PFSK-1 (cell line): ENCODE results near the gene DAO.

Source experiments
- FOXP2 ChIP-seq: optimal IDR thresholded peaks from 2 replicates; pipeline ENCODE3; 2011; ENCODE audit warnings: borderline replicate concordance, control low read depth, inconsistent platforms; ENCODE audit not compliant: insufficient read depth; ENCODE audit errors: extremely low read length, extremely low read depth
- POLR2AphosphoS5 ChIP-seq: IDR thresholded peaks from 2 replicates; pipeline ENCODE4 v1.6.1; 2012; ENCODE audit warnings: low read depth, mild to moderate bottlenecking, control low read depth, low read length, moderate library complexity
- REST ChIP-seq, 2 experiments: IDR thresholded peaks; 2 replicates each; pipeline versions ENCODE4 v1.6.1 to v1.8.0; 2011 to 2012; ENCODE audit warnings: low read depth in 2 of 2, low read length in 2 of 2, control low read depth in 1 of 2, inconsistent platforms in 1 of 2, mild to moderate bottlenecking in 1 of 2, moderate library complexity in 1 of 2; ENCODE audit not compliant: insufficient read depth in 1 of 2
- SIN3A ChIP-seq: IDR thresholded peaks from 2 replicates; pipeline ENCODE4 v1.6.1; 2012; ENCODE audit warnings: mild to moderate bottlenecking, low read length, moderate library complexity, borderline replicate concordance; ENCODE audit not compliant: insufficient read depth
- TAF1 ChIP-seq: IDR thresholded peaks from 2 replicates; pipeline ENCODE4 v1.6.1; 2012; ENCODE audit warnings: low read length, control low read depth, borderline replicate concordance; ENCODE audit not compliant: insufficient read depth

DAO gene

DNA sequence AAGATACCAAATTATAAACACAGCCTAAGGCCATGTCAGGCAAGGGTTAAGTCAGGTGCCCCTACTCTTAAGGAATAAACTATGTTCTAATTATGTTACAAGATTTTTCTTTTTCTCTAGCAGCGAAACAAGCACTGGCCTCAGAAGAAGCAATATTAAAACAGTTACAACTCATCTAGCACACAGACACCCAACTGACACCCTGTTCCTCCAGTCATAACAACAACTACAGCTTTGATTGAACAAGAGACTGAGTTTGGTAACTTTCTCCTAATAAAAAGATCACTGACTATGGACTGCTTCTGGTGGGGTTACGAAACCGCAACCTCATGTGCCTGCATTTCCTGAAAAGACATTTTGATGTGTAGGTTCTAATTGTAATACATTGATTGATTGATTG lies 3.3 kb upstream of the DAO start:
- TF ChIP-seq REST (IDR thresholded peaks at IDR 0.05; ENCODE audit: insufficient read depth in 1 of 2, low read depth in 2 of 2, low read length in 2 of 2) = no peak

DNA sequence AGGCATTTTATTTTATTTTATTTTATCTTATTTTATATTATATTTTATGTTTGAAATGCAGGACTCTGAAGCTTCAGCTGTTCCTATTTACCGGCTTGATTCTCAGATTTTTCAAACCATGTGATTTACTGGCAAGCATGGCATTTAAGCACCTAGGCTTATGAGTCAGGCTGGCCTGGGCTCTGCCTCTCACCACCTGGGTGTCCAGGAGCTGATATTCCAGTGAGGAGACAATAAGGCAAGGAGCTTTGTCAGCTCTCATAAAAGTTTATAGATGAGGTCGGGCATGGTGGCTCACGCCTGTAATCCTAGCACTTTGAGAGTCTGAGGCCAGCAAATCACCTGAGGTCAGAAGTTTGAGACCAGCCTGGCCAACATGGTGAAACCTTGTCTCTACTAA lies 2.1 kb downstream of the DAO start:
- TF ChIP-seq SIN3A = no peak
- no peak for TF ChIP-seq TAF1
- TF ChIP-seq POLR2AphosphoS5 = no peak
- TF ChIP-seq FOXP2 = no peak
- TF ChIP-seq REST (IDR thresholded peaks at IDR 0.05; ENCODE audit: insufficient read depth in 1 of 2, low read depth in 2 of 2, low read length in 2 of 2) = no peak

- no peak for TF ChIP-seq SIN3A
- TF ChIP-seq TAF1 = no peak
- no peak for TF ChIP-seq REST (IDR thresholded peaks at IDR 0.05; ENCODE audit: insufficient read depth in 1 of 2, low read depth in 2 of 2, low read length in 2 of 2)
- no peak for TF ChIP-seq FOXP2
- no peak for TF ChIP-seq POLR2AphosphoS5
These were observed 4.5 kb downstream of the DAO start for GRCh38 chr12:108884116-108885012.

DNA sequence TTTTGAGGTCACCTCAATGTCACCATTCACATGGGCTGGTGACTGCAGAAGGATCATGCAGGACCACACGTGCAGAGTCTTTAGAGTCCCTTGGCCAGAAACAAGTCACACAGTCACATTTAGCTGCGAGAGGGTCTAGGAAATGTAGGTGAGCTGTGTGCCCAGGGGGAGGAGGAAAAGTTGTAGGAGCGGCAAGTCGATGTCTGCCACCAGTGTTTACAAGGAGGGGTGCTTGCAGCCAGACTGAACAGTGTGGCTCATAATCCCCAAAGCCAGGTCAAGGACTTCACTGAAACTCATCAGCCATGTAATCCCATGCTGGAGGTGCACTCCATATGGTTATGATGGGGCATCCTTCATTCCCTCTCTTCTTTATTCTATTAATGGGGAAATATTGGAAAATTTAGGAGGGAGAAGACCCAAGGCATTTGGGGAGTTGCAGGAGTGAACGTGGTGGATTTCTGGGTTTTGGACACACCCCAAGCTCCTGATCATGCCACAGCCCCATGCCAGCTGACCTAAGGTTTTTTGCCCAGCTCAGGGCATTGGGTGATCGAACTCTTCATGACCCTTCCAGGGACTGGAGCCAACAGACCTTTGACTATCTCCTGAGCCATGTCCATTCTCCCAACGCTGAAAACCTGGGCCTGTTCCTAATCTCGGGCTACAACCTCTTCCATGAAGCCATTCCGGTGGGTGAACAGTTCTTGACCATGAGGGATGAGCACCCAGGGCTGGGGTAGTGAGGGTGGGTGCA lies 7.2 kb downstream of the DAO start:
- TF ChIP-seq TAF1 (no peak), SIN3A (no peak), REST (IDR thresholded peaks at IDR 0.05; ENCODE audit: insufficient read depth in 1 of 2, low read depth in 2 of 2, low read length in 2 of 2) (no peak)
